HepG2 (cell line): ENCODE data around the gene LDLR. TPM values are rescaled to one million over a fixed set of nuclear protein-coding genes. Genes with fewer than 3 reads are reported as not detected.

Experiments used
- AHR ChIP-seq: IDR thresholded peaks from 2 replicates; pipeline ENCODE4 v1.6.1; 2018; ENCODE audit warnings: missing genetic modification reagents, missing compliant biosample characterization
- ATF7 ChIP-seq, 2 experiments: fragments of 450-650 bp in 1 of 2; sonication (generic) in 1 of 2; formaldehyde crosslinking in 1 of 2; IDR thresholded peaks; 2 replicates each; pipeline versions ENCODE4 v1.4.0 to v1.6.1; 2016 to 2020; ENCODE audit warnings: antibody characterized with exemption in 1 of 2, mild to moderate bottlenecking in 1 of 2, missing genetic modification reagents in 1 of 2
- CCAR2 ChIP-seq: fragments of 200-400 bp; formaldehyde crosslinking; optimal IDR thresholded peaks from 2 replicates; pipeline ENCODE3; 2018; ENCODE audit warnings: low read depth, mild to moderate bottlenecking, low read length, moderate library complexity
- CSRNP1 ChIP-seq: sonication (generic); formaldehyde crosslinking; IDR thresholded peaks from 2 replicates; pipeline ENCODE4 v1.8.1; 2023; ENCODE audit warnings: mild to moderate bottlenecking, missing genetic modification reagents
- EED ChIP-seq: sonication (generic); formaldehyde crosslinking; IDR thresholded peaks from 2 replicates; pipeline ENCODE4 v1.5.0; 2020; ENCODE audit warnings: mild to moderate bottlenecking, missing genetic modification reagents
- ELF3 ChIP-seq: IDR thresholded peaks from 2 replicates; pipeline ENCODE4 v1.6.1; 2016; ENCODE audit warnings: missing genetic modification reagents, missing compliant biosample characterization
- ELF4 ChIP-seq: sonication (generic); formaldehyde crosslinking; IDR thresholded peaks from 2 replicates; pipeline ENCODE4 v1.5.0; 2020; ENCODE audit warnings: missing genetic modification reagents, mild to moderate bottlenecking, moderate library complexity, borderline replicate concordance
- FOSL1 ChIP-seq: sonication (generic); formaldehyde crosslinking; IDR thresholded peaks from 2 replicates; pipeline ENCODE4 v1.9.0; 2021; ENCODE audit warnings: missing genetic modification reagents, borderline replicate concordance
- GATA4 ChIP-seq: sonication (generic); IDR thresholded peaks from 2 replicates; pipeline ENCODE4 v1.6.1; 2016; ENCODE audit warnings: antibody characterized with exemption, low read depth, borderline replicate concordance
- HMGXB4 ChIP-seq, 2 experiments: sonication (generic) in 1 of 2; formaldehyde crosslinking in 1 of 2; IDR thresholded peaks; 2 replicates each; pipeline versions ENCODE4 v1.4.0 to v1.6.1; 2018 to 2020; ENCODE audit warnings: missing genetic modification reagents in 2 of 2, borderline replicate concordance in 1 of 2, low read depth in 1 of 2, mild to moderate bottlenecking in 1 of 2, missing biosample characterization in 1 of 2
- HOXA3 ChIP-seq: sonication (generic); formaldehyde crosslinking; IDR thresholded peaks from 2 replicates; pipeline ENCODE4 v1.5.0; 2020; ENCODE audit warnings: missing genetic modification reagents
- MAFK ChIP-seq, 2 experiments: IDR thresholded peaks in 1 of 2; conservative IDR thresholded peaks in 1 of 2; 2 replicates each; pipeline ENCODE4 v1.6.1; 2011; ENCODE audit warnings: improper control_type of control experiment in 2 of 2, low read length in 2 of 2
- NR2F2 ChIP-seq: IDR thresholded peaks from 2 replicates; pipeline ENCODE4 v1.6.1; 2012; ENCODE audit warnings: low read depth, inconsistent platforms, borderline replicate concordance
- TSC22D2 ChIP-seq: sonication (generic); formaldehyde crosslinking; IDR thresholded peaks from 2 replicates; pipeline ENCODE4 v1.5.1; 2020; ENCODE audit warnings: missing genetic modification reagents, mild to moderate bottlenecking, borderline replicate concordance
- ZNF20 ChIP-seq: sonication (generic); formaldehyde crosslinking; IDR thresholded peaks from 2 replicates; pipeline ENCODE4 v1.4.0; 2020; ENCODE audit warnings: mild to moderate bottlenecking, moderate library complexity, missing genetic modification reagents
- ZNF761 ChIP-seq: sonication (generic); formaldehyde crosslinking; conservative IDR thresholded peaks from 2 replicates; pipeline ENCODE4 v1.4.0; 2020; ENCODE audit warnings: mild to moderate bottlenecking, missing genetic modification reagents
- ZNF841 ChIP-seq: sonication (generic); formaldehyde crosslinking; IDR thresholded peaks from 2 replicates; pipeline ENCODE4 v1.8.1; 2023; ENCODE audit warnings: missing genetic modification reagents, borderline replicate concordance
- polyA plus RNA-seq, 8 experiments: library from polyadenylated mRNA; depleted of rRNA in 3 of 8; stranded (reverse) in 7 of 8; unstranded in 1 of 8; fragments of >200 nt; fragmentation: Illumina TruSeq in 4 of 8; extraction: Trizol in 4 of 8; gene quantifications; 2 replicates each; pipeline versions ENCODE4 v1.2.1 to v1.2.3, GENCODE V29; 2011 to 2016; ENCODE audit warnings: low read depth in 4 of 8, missing spikeins in 1 of 8, mixed read lengths in 1 of 8; ENCODE audit not compliant: insufficient read depth in 1 of 8
- total RNA-seq, 5 experiments: library from RNA; depleted of rRNA; stranded (reverse); fragments of >200 nt; fragmentation: Illumina TruSeq; extraction: Trizol; gene quantifications; 2 replicates each; pipeline ENCODE4 v1.2.3, GENCODE V29; 2016; ENCODE audit warnings: low read depth in 1 of 5
- TF ChIP-seq, protein P1 (sequence below): sonication (generic); formaldehyde crosslinking; IDR thresholded peaks from 2 replicates; pipeline ENCODE4 v1.4.0; 2020; ENCODE audit warnings: missing genetic modification reagents
- TF ChIP-seq, protein P2 (sequence below): sonication (generic); formaldehyde crosslinking; IDR thresholded peaks from 2 replicates; pipeline ENCODE4 v1.8.0; 2022; ENCODE audit warnings: missing genetic modification reagents, mild to moderate bottlenecking, moderate library complexity, borderline replicate concordance

Gene LDLR
- total and polyA plus RNA-seq, 2 of the 13 experiments (the other 11 are each of a cell fraction or from before 2014, with no cell fraction given): 51.6 to 92.5 TPM

DNA sequence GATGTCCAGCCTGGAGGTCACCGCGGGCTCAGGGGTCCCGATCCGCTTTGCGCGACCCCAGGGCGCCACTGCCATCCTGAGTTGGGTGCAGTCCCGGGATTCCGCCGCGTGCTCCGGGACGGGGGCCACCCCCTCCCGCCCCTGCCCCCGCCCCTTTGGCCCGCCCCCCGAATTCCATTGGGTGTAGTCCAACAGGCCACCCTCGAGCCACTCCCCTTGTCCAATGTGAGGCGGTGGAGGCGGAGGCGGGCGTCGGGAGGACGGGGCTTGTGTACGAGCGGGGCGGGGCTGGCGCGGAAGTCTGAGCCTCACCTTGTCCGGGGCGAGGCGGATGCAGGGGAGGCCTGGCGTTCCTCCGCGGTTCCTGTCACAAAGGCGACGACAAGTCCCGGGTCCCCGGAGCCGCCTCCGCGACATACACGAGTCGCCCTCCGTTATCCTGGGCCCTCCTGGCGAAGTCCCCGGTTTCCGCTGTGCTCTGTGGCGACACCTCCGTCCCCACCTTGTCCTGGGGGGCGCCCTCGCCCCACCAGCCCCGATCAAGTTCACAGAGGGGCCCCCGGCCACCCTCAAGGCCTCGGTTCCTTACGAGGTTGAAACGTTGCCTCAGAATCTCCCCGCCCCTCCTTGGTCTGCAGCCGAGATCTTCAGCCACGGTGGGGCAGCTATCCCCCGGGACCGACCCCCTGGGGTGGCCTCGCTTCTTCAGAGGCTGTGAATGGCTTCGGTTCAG lies 1.2 kb downstream of the LDLR start (continued):
- TF ChIP-seq, protein P1, sequence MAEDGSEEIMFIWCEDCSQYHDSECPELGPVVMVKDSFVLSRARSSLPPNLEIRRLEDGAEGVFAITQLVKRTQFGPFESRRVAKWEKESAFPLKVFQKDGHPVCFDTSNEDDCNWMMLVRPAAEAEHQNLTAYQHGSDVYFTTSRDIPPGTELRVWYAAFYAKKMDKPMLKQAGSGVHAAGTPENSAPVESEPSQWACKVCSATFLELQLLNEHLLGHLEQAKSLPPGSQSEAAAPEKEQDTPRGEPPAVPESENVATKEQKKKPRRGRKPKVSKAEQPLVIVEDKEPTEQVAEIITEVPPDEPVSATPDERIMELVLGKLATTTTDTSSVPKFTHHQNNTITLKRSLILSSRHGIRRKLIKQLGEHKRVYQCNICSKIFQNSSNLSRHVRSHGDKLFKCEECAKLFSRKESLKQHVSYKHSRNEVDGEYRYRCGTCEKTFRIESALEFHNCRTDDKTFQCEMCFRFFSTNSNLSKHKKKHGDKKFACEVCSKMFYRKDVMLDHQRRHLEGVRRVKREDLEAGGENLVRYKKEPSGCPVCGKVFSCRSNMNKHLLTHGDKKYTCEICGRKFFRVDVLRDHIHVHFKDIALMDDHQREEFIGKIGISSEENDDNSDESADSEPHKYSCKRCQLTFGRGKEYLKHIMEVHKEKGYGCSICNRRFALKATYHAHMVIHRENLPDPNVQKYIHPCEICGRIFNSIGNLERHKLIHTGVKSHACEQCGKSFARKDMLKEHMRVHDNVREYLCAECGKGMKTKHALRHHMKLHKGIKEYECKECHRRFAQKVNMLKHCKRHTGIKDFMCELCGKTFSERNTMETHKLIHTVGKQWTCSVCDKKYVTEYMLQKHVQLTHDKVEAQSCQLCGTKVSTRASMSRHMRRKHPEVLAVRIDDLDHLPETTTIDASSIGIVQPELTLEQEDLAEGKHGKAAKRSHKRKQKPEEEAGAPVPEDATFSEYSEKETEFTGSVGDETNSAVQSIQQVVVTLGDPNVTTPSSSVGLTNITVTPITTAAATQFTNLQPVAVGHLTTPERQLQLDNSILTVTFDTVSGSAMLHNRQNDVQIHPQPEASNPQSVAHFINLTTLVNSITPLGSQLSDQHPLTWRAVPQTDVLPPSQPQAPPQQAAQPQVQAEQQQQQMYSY: no peak
- TF ChIP-seq ATF7 (IDR thresholded peaks at IDR 0.05) (no peak), ATF7 (CRISPR knock-in tag; IDR thresholded peaks at IDR 0.05) (no peak), TSC22D2 (no peak), ZNF761 (peak; percentile 87), MAFK (conservative IDR thresholded peaks at IDR 0.05 in 1 of 2, IDR thresholded peaks at IDR 0.05 in 1 of 2; ENCODE audit: low read length in 2 of 2) (no peak), ELF4 (CRISPR knock-in tag) (no peak), GATA4 (no peak), CCAR2 (no peak), ZNF841 (CRISPR knock-in tag) (no peak), CSRNP1 (CRISPR knock-in tag) (no peak), ELF3 (no peak), NR2F2 (0 out of 2 replicates have a peak, but pooled peaks have one; percentile 18), AHR (CRISPR knock-in tag) (peak; percentile 18; the same call in 1 of the 2 replicates), ZNF20 (no peak), FOSL1 (CRISPR knock-in tag) (no peak), HOXA3 (CRISPR knock-in tag) (no peak), HMGXB4 (CRISPR knock-in tag; IDR thresholded peaks at IDR 0.05; ENCODE audit: borderline replicate concordance in 1 of 2, low read depth in 1 of 2) (peak; percentile 43 to 65; a peak in 3 of 4 replicates), EED (CRISPR knock-in tag) (peak; percentile 83; the same call in 1 of the 2 replicates)
- TF ChIP-seq, protein P2, sequence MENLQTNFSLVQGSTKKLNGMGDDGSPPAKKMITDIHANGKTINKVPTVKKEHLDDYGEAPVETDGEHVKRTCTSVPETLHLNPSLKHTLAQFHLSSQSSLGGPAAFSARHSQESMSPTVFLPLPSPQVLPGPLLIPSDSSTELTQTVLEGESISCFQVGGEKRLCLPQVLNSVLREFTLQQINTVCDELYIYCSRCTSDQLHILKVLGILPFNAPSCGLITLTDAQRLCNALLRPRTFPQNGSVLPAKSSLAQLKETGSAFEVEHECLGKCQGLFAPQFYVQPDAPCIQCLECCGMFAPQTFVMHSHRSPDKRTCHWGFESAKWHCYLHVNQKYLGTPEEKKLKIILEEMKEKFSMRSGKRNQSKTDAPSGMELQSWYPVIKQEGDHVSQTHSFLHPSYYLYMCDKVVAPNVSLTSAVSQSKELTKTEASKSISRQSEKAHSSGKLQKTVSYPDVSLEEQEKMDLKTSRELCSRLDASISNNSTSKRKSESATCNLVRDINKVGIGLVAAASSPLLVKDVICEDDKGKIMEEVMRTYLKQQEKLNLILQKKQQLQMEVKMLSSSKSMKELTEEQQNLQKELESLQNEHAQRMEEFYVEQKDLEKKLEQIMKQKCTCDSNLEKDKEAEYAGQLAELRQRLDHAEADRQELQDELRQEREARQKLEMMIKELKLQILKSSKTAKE (CRISPR knock-in tag): no peak
